Measurements from ENCODE around the gene DCAF11.

DCAF11 gene

DNA sequence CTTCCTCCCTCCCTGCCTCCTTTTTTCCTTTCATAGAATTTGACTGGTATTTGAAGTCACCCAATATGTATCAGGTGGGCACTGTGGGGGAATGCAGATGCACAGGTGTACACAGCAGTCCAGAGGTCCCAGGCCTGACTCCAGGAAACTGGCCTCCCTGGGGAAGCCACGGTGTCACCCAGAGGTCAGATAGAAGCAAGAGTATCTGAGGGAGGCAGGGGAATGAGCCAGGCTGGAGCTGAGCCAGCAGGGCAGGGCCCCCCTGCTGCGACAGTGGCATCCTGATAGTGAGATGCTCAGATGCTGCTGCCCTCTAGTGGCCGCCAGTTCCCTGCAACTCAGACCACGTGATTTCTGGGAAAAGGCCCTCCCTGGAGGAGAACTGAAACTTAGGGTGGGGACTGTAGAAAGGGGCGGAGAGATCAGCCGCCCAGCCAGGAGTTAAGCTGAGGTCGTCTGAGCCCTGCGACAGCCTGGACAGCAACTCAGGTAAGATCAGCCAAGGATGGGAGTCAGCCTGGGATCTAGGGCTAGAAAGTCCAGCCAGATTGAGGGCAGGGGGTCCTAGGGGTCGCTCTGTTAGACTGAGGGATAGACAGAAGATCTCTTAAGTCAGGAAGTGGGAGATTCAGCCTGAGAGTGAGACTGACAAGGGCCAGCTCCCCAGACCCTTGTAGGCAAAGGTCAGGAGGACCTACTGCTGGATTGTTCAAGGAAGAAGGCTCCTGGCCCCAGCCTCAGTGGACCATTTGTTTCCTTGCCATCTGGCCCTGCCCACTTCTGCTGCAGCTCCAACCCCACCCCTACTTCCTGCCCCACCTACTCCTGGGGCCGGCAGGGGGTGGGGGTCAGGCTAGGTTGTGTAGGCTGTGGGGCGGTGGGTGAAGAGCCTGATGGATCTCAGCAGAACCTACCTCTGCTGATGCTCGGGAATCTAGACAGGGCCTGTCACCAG, 46.5 kb downstream of the DCAF11 start, which contains the start of gene IRF9:
Gene IRF9 (plus strand): TSS at position 416 of the 955 bp plus-strand sequence. CDS start 880 bp downstream, outside the sequence.
- peak; percentile 97 for DNase-seq (ENCODE audit: low read depth)

DNA sequence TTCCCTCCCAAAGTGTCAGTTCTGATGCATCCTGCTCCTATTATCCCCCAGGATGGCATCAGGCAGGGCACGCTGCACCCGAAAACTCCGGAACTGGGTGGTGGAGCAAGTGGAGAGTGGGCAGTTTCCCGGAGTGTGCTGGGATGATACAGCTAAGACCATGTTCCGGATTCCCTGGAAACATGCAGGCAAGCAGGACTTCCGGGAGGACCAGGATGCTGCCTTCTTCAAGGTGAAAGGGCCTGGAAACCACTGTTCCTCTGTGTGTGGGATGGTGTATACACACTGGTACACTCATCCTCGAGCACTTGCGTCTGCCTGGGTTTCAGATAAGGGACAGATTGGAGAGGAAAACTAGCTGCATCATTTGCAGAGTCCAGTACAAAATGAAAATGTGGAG, 47.5 kb downstream of the DCAF11 start:
- DNase-seq (ENCODE audit: low read depth) = peak; percentile 43

DNA sequence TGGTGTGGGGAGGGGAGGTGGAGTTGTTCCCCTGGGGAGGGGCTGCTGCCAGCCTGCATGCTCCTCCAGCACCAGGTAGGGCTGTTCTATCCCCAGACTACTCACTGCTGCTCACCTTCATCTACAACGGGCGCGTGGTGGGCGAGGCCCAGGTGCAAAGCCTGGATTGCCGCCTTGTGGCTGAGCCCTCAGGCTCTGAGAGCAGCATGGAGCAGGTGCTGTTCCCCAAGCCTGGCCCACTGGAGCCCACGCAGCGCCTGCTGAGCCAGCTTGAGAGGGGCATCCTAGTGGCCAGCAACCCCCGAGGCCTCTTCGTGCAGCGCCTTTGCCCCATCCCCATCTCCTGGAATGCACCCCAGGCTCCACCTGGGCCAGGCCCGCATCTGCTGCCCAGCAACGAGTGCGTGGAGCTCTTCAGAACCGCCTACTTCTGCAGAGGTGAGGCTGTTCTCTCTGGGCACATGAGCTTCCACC, 50.0 kb downstream of the DCAF11 start:
- DNase-seq (ENCODE audit: low read depth) = no peak

DNA sequence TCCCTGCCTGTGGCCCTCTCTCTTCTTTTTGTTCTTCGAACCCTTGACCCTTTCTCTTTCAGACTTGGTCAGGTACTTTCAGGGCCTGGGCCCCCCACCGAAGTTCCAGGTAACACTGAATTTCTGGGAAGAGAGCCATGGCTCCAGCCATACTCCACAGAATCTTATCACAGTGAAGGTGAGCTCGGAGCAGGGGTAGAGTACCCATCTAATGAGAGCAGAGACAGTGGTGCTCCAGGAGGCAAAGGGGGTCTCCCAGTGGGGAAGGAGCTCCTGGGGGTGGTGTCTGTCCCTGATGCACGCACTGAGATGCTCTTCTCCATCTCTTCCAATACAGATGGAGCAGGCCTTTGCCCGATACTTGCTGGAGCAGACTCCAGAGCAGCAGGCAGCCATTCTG, 51.2 kb downstream of the DCAF11 start:
- DNase-seq (ENCODE audit: low read depth) = no peak

DNA sequence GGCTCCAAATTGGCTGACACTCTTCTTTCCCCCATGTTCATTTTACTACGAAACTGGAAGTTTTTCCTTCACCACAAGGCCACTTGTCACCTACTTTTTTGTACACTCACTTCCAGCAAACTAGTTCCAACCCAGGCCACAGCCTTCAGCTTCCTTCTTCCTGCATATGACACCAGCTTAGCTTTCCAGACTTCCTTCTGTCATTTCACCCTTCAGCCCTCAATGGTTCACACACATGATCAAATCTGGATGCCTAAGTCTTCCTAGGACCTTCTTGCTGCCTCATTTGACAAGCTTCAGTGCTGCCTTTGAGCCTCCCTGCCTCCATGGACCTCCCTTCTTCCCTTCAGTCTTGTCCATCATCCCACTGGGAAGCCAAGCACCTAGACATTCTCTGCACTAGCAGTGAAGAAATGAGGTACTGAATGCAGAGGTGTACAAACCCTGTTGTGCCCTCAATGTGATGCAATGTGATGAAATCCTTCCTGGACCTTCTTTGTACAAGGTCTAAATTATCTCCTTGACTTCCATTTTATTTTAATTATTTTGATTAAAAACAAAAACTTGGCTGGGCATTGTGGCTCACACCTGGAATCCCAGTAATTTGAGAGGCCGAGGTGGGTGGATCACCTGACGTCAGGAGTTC, 53.0 kb downstream of the DCAF11 start:
- no peak for DNase-seq (ENCODE audit: low read depth)

DNA sequence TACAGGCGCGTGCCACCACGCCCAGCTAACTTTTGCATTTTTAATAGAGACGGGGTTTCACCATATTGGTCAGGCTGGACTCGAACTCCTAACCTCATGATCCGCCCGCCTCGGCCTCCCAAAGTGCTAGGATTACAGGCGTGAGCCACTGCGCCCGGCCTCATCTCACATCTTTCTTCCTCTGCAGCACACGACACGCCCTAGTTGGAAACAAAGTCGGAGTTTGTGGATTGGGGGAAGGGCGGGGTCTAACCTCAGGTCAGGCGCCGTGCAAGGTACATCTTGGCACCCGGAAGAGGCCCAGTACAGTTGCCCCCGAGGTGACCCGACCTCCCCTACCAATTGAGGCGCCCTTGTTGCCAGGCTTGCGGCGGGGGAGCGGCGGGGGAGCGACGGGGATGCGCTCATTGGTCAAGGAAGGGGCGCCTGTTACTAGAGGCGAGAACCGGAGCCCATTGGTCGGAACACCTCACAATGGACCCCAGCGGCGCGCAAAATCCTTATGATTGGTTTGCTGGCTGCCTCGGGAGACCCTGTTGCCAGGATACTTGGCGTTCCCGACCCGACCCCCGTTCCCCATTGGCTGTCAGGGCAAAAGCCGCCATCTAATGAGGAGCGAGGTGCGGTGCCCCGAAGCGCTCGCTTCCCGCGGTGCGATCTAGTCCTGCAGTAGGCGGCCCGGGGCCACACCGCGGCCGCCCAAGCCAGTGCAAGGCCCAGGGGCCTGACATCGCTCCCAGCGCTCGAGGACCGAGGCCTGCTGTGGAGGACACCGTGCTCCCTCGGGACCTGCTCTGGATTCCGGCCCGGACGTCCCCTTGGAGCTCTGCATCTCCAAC, 57.1 kb downstream of the DCAF11 start, which contains the start of gene REC8:
Gene REC8 (plus strand): TSS at position 659 of the 839 bp plus-strand sequence. CDS start 473 bp downstream, outside the sequence.
- no peak for DNase-seq (ENCODE audit: low read depth)

DNA sequence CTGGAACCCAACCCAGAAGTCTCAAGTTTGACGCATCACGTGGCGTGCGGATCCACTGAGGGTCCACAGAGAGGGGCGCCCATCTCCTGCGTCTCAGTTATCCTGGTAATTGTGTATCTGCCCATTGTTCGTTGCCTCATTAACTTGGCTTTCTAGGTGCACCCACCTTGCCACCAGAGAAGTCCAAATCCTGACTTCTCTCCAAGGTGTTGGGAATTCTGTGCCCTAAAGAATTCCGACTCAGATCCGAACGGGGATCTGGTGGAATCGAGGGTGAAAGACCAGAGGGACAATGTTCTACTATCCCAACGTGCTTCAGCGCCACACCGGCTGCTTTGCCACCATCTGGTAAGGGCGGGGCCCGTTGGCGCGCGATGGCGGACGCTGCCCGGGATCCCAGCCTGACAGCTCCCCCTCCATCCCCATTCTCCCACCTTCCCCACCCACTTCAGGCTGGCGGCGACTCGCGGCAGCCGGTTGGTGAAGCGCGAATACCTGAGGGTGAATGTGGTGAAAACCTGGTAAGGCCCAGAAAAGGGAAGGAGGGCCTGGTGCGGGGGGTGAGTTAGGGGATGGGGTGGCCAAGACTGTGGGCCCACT, 57.8 kb downstream of the DCAF11 start:
- no peak for DNase-seq (ENCODE audit: low read depth)

DNA sequence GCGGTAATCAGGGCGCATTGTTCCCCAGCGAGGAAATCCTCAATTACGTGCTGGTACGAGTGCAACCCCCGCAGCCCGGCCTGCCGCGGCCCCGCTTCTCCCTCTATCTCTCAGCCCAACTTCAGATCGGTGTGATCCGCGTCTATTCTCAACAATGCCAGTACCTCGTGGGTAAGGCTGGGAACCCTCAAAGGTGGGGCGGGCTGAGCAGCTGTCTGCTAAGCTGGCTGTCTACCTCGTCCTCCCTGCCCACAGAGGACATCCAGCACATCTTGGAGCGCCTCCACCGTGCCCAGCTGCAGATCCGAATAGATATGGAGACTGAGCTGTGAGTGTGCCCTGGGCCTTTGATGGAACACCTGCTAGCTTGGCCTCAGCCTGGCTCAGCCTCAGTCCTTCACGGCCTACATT, 58.3 kb downstream of the DCAF11 start:
- no peak for DNase-seq (ENCODE audit: low read depth)

Data from EH (cell line).